Lower lobe of right lung (tissue), 2 donors: ENCODE data around the gene PANK2. TPM values are rescaled to one million over a fixed set of nuclear protein-coding genes. Genes with fewer than 3 reads are reported as not detected.
A peak's percentile ranks its signal among the peaks of the same experiment; 100 is the strongest.
"Not testable (repeated sequence)": the region's sequence is repeated elsewhere in the genome, so short reads cannot be mapped to it uniquely, and the experiment has no call there.

Source experiments
- ATAC-seq, 2 donors: fragments of 200-7000 bp; cut with Tn5 transposase; one replicate each; pipeline ENCODE4 v1.9.1; 2020 to 2022; ENCODE audit warnings: mild to moderate bottlenecking in 2 of 2, moderate library complexity in 2 of 2
- DNase-seq: peaks from one replicate; pipeline ENCODE4 v3.0.0-alpha.2; 2020
- H3K27ac ChIP-seq: fragments of 200-600 bp; one replicate; pipeline ENCODE4 v1.8.0; 2022
- H3K27me3 ChIP-seq: fragments of 200-600 bp; one replicate; pipeline ENCODE4 v1.8.0; 2022; ENCODE audit warnings: low read depth
- H3K36me3 ChIP-seq: fragments of 200-600 bp; one replicate; pipeline ENCODE4 v1.8.0; 2022; ENCODE audit warnings: mild to moderate bottlenecking
- H3K4me1 ChIP-seq: fragments of 200-600 bp; one replicate; pipeline ENCODE4 v1.8.0; 2022
- H3K4me3 ChIP-seq: fragments of 200-600 bp; one replicate; pipeline ENCODE4 v1.8.0; 2022; ENCODE audit warnings: mild to moderate bottlenecking
- H3K9me3 ChIP-seq: fragments of 200-600 bp; one replicate; pipeline ENCODE4 v1.8.0; 2022
- intact Hi-C: fragments of 100-400 bp; cut with DNase I; formaldehyde crosslinking; loops from one replicate; pipeline ENCODE4 v1.11.0; 2022
- total RNA-seq: library from RNA; stranded (reverse); fragmentation: NEBNext Ultra II Directional; extraction: Animal tissue kit (Norgen Biotek cat#: 25700); gene quantifications from one replicate; pipeline ENCODE4 v1.2.1, GENCODE V29; 2021
- TF ChIP-seq, protein P1 (sequence below): fragments of 200-600 bp; IDR thresholded peaks from one replicate; pipeline ENCODE4 v1.8.0; 2022; ENCODE audit warnings: antibody characterized with exemption, mild to moderate bottlenecking
- donor health status: DM: no; HTN: yes; CAD: no; lungs with severe emphysema.

The PANK2 gene
- total RNA-seq, 1 donor from 2014 or later = 39.1 TPM

GRCh38 chr20:3904857-3905256 is 15.7 kb downstream of the PANK2 start:
- no peak overlapping the region for H3K27ac ChIP-seq
- peaks cover 22% of the 10 kb centered on the region for H3K36me3 ChIP-seq
- H3K4me1 ChIP-seq = peaks cover 51% of the 10 kb centered on the region
- no peaks in the 10 kb centered on the region for H3K9me3 ChIP-seq
- no peaks in the 10 kb centered on the region for H3K27me3 ChIP-seq
- ATAC-seq (no peak), DNase-seq (no peak)
- intact Hi-C loops = no loop called here
- H3K4me3 ChIP-seq = no peak overlapping the region
- TF ChIP-seq, protein P1, sequence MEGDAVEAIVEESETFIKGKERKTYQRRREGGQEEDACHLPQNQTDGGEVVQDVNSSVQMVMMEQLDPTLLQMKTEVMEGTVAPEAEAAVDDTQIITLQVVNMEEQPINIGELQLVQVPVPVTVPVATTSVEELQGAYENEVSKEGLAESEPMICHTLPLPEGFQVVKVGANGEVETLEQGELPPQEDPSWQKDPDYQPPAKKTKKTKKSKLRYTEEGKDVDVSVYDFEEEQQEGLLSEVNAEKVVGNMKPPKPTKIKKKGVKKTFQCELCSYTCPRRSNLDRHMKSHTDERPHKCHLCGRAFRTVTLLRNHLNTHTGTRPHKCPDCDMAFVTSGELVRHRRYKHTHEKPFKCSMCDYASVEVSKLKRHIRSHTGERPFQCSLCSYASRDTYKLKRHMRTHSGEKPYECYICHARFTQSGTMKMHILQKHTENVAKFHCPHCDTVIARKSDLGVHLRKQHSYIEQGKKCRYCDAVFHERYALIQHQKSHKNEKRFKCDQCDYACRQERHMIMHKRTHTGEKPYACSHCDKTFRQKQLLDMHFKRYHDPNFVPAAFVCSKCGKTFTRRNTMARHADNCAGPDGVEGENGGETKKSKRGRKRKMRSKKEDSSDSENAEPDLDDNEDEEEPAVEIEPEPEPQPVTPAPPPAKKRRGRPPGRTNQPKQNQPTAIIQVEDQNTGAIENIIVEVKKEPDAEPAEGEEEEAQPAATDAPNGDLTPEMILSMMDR = no peak

DNA sequence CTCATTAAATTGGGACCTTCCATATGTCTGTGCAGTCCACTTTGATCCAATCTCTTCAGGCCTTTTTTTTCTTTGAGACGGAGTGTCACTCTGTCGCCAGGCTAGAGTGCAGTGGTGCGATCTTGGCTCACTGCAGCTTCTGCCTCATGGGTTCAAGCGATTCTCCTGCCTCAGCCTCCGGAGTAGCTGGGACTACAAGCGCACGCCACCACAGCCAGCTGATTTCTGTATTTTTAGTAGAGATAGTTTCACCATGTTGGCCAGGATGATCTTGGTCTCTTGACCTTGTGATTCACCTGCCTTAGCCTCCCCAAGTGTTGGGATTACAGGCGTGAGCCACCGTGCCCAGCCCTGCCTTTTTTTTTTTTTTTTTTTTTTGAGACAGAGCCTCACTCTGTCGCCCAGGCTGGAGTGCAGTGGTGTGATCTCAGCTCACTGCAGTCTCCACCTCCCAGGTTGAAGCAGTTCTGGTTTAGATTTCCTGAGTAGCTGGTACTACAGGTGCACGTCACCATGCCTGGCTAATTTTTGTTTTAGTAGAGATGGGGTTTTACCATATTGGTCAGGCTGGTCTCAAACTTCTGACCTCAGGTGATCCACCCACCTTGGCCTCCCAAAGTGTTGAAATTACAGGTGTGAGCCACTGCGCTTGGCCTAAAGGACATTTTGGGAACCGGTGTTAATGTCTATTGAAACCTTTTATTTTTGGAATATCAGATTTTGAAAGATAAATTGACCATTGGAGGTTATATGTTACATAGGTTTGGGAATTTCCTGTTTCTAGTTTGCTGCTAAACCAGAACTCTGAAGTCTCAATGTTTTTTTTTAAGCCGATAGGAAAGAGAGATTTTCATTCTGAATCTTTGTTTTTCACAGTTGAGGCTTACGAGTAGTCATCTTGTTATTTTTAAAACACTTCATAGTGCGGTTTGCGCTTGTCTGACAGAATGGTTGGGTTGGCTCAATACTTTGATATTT is 17.8 kb downstream of the PANK2 start:
- H3K4me1 ChIP-seq = peaks cover 35% of the 10 kb centered on the region
- H3K36me3 ChIP-seq = peaks cover 44% of the 10 kb centered on the region
- peak in 1 of 2 donors; percentile 20 for ATAC-seq
- intact Hi-C loops, H3K4me3 ChIP-seq, H3K27me3 ChIP-seq, H3K27ac ChIP-seq, H3K9me3 ChIP-seq, DNase-seq: not testable (repeated sequence)

DNA sequence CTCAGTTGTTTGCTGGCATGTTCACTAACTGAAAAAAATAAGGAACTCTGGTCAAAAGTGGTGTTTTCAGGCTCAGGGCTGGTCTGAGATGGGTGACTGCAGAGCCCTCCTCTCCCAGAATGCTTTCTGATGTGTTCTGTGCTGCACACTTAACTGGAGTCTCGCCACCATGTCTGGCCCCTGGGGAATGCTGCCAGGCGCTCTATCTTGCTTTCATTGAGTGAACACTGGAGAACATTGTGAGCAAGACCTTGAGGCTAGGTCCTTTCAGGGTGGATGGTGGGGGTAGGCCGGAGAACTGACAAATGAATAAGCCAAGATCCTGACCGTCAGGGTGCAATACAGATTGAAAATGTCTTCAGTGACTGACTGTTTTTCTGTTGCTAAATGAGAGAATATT is 19.5 kb downstream of the PANK2 start:
- Histone ChIP-seq H3K4me1 (peaks cover 24% of the 10 kb centered on the region), H3K27me3 (no peaks in the 10 kb centered on the region), H3K9me3 (no peaks in the 10 kb centered on the region), H3K4me3 (no peak overlapping the region), H3K36me3 (peaks cover 60% of the 10 kb centered on the region), H3K27ac (no peak overlapping the region)
- TF ChIP-seq, protein P1 = no peak
- DNase-seq (no peak), ATAC-seq (no peak)
- intact Hi-C loops = no loop called here

DNA sequence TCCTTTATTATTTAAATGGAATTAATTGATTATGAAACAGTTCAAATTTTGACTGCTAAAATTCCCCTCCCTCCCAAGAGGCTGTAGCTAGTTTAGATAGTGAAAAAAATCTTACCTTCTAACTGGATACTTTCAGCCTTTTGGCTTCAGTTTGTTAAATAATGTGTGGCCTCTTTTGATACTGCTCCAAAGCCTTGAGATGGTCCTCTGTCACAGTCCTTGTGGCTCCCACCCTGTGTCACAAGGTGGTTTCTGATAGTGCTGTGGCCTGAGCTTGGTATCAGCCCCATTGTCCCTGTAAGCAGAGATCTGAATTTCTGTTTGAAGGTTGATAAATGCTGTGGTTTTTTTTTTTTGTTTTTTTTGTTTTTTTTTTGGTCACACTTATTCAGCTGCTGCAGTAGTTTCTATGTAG is 20.8 kb downstream of the PANK2 start:
- ATAC-seq (no peak), DNase-seq (no peak)
- intact Hi-C loops = no loop called here
- Histone ChIP-seq H3K4me1 (peaks cover 12% of the 10 kb centered on the region), H3K27me3 (no peaks in the 10 kb centered on the region), H3K9me3 (no peaks in the 10 kb centered on the region), H3K27ac (no peak overlapping the region), H3K4me3 (no peak overlapping the region), H3K36me3 (peaks cover 73% of the 10 kb centered on the region)
- TF ChIP-seq, protein P1 = no peak

DNA sequence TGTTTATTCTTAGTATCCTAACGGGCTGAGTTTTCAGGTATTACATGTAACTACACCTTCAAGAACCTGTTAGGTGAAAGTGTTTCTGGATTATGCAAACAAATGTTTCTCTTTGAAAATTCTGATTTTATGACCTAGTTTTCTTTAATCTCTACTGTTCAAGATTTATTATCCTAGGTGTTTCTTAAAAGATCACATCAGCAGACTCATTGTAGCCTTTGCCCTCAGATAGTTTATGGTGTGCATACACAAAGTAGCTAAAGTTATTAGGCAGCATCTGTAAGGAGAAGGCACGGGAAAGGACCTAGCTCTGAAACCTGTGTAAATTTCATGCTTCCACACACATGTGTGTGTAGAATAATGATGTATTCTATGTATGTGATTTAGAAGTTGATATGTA is 21.7 kb downstream of the PANK2 start:
- Histone ChIP-seq H3K4me3 (no peak overlapping the region), H3K9me3 (no peaks in the 10 kb centered on the region), H3K36me3 (peaks cover 82% of the 10 kb centered on the region), H3K27me3 (no peaks in the 10 kb centered on the region), H3K4me1 (peaks cover 12% of the 10 kb centered on the region), H3K27ac (no peak overlapping the region)
- no peak for DNase-seq
- ATAC-seq = no peak
- TF ChIP-seq, protein P1 = no peak
- intact Hi-C loops = no loop called here

- Histone ChIP-seq H3K36me3 (peaks cover 93% of the 10 kb centered on the region), H3K9me3 (no peaks in the 10 kb centered on the region), H3K4me1 (peaks cover 9% of the 10 kb centered on the region), H3K27me3 (no peaks in the 10 kb centered on the region), H3K4me3 (no peak overlapping the region), H3K27ac (no peak overlapping the region)
- ATAC-seq (peak; percentile 70 to 86), DNase-seq (peak; percentile 57)
- intact Hi-C loops = no loop called here
- TF ChIP-seq, protein P1 = no peak
These were observed 22.8 kb downstream of the PANK2 start for GRCh38 chr20:3911956-3912355.
